Measurements from ENCODE around the gene YIF1A. TPM values are rescaled to one million over a fixed set of nuclear protein-coding genes. Genes with fewer than 3 reads are reported as not detected.
"Not testable (repeated sequence)": the region's sequence is repeated elsewhere in the genome, so short reads cannot be mapped to it uniquely, and the experiment has no call there.

YIF1A gene
- total RNA-seq, 1 experiment from 2014 or later, result 217 TPM

- no peak for DNase-seq
- no peaks in the 10 kb centered on the region for H3K27me3 ChIP-seq
- H3K36me3 ChIP-seq, result peaks cover 8% of the 10 kb centered on the region
- H3K4me3 ChIP-seq, result no peak overlapping the region
- H3K9me3 ChIP-seq, result no peaks in the 10 kb centered on the region
Observed at GRCh38 chr11:66283461-66284105, 5.4 kb downstream of the YIF1A start.

- H3K36me3 ChIP-seq, result peaks cover 8% of the 10 kb centered on the region
- no peaks in the 10 kb centered on the region for H3K27me3 ChIP-seq
- H3K4me3 ChIP-seq, result no peak overlapping the region
- no peaks in the 10 kb centered on the region for H3K9me3 ChIP-seq
- peak; percentile 92 for DNase-seq
Observed at GRCh38 chr11:66282468-66283455, 6.2 kb downstream of the YIF1A start.

GRCh38 chr11:66281776-66282467 lies 7.0 kb downstream of the YIF1A start:
- H3K27me3 ChIP-seq, result no peaks in the 10 kb centered on the region
- no peaks in the 10 kb centered on the region for H3K9me3 ChIP-seq
- H3K36me3 ChIP-seq, result peaks cover 8% of the 10 kb centered on the region
- DNase-seq, result no peak
- H3K4me3 ChIP-seq, result no peak overlapping the region

- no peak for DNase-seq
- H3K9me3 ChIP-seq, result no peaks in the 10 kb centered on the region
- H3K27me3 ChIP-seq, result no peaks in the 10 kb centered on the region
- H3K4me3 ChIP-seq, result no peak overlapping the region
- H3K36me3 ChIP-seq, result peaks cover 5% of the 10 kb centered on the region
Observed at GRCh38 chr11:66281001-66281400, 7.9 kb downstream of the YIF1A start.

- Histone ChIP-seq H3K27me3 (no peaks in the 10 kb centered on the region), H3K36me3 (peaks cover 7% of the 10 kb centered on the region), H3K4me3 (no peak overlapping the region), H3K9me3 (no peaks in the 10 kb centered on the region)
- no peak for DNase-seq
Observed at GRCh38 chr11:66280428-66280827, 8.5 kb downstream of the YIF1A start.

GRCh38 chr11:66279092-66279734 lies 9.7 kb downstream of the YIF1A start:
- Histone ChIP-seq H3K4me3 (no peak overlapping the region), H3K9me3 (no peaks in the 10 kb centered on the region), H3K36me3 (peaks cover 11% of the 10 kb centered on the region), H3K27me3 (no peaks in the 10 kb centered on the region)
- no peak for DNase-seq

- no peak for DNase-seq
- Histone ChIP-seq H3K9me3 (no peaks in the 10 kb centered on the region), H3K27me3 (no peaks in the 10 kb centered on the region), H3K4me3 (no peak overlapping the region), H3K36me3 (peaks cover 17% of the 10 kb centered on the region)
Observed at GRCh38 chr11:66278363-66279091, 10.4 kb downstream of the YIF1A start.

- no peaks in the 10 kb centered on the region for H3K9me3 ChIP-seq
- peaks cover 25% of the 10 kb centered on the region for H3K36me3 ChIP-seq
- DNase-seq, result no peak
- H3K4me3 ChIP-seq, result no peak within 1 kb of the TSS
- no peaks in the 10 kb centered on the region for H3K27me3 ChIP-seq
Observed at GRCh38 chr11:66277471-66278362, 11.2 kb downstream of the YIF1A start, which contains the start of gene CNIH2. CNIH2 (plus strand) TSS chr11:66278175; CDS start chr11:66278457, 282 bp downstream.

GRCh38 chr11:66277064-66277463 lies 11.9 kb downstream of the YIF1A start:
- H3K36me3 ChIP-seq, result peaks cover 31% of the 10 kb centered on the region
- not testable (repeated sequence) for DNase-seq, H3K4me3 ChIP-seq, H3K9me3 ChIP-seq, H3K27me3 ChIP-seq

GRCh38 chr11:66276619-66277018 lies 12.3 kb downstream of the YIF1A start:
- not testable (repeated sequence) for DNase-seq, H3K27me3 ChIP-seq, H3K9me3 ChIP-seq, H3K4me3 ChIP-seq
- H3K36me3 ChIP-seq, result peaks cover 36% of the 10 kb centered on the region

GRCh38 chr11:66275984-66276612 lies 12.8 kb downstream of the YIF1A start:
- no peak overlapping the region for H3K4me3 ChIP-seq
- DNase-seq, result no peak
- H3K27me3 ChIP-seq, result no peaks in the 10 kb centered on the region
- peaks cover 37% of the 10 kb centered on the region for H3K36me3 ChIP-seq
- no peaks in the 10 kb centered on the region for H3K9me3 ChIP-seq

- H3K4me3 ChIP-seq, result no peak overlapping the region
- H3K36me3 ChIP-seq, result peaks cover 44% of the 10 kb centered on the region
- H3K9me3 ChIP-seq, result no peaks in the 10 kb centered on the region
- no peaks in the 10 kb centered on the region for H3K27me3 ChIP-seq
- no peak for DNase-seq
Observed at GRCh38 chr11:66275396-66275795, 13.5 kb downstream of the YIF1A start.

- Histone ChIP-seq H3K36me3 (peaks cover 50% of the 10 kb centered on the region), H3K9me3 (no peaks in the 10 kb centered on the region), H3K27me3 (no peaks in the 10 kb centered on the region), H3K4me3 (no peak overlapping the region)
- no peak for DNase-seq
Observed at GRCh38 chr11:66274219-66274618, 14.7 kb downstream of the YIF1A start.

- no peaks in the 10 kb centered on the region for H3K9me3 ChIP-seq
- no peak overlapping the region for H3K4me3 ChIP-seq
- DNase-seq, result no peak
- H3K27me3 ChIP-seq, result no peaks in the 10 kb centered on the region
- peaks cover 50% of the 10 kb centered on the region for H3K36me3 ChIP-seq
Observed at GRCh38 chr11:66272596-66272995, 16.3 kb downstream of the YIF1A start.

GRCh38 chr11:66271816-66272215 lies 17.1 kb downstream of the YIF1A start:
- Histone ChIP-seq H3K27me3 (no peaks in the 10 kb centered on the region), H3K4me3 (no peak overlapping the region), H3K9me3 (no peaks in the 10 kb centered on the region), H3K36me3 (peaks cover 53% of the 10 kb centered on the region)
- DNase-seq, result no peak

Data from MG63 (cell line).